ENCODE data around the gene GGT7.

Gene GGT7

GRCh38 chr20:34891166-34892062 lies 18.8 kb upstream of the GGT7 start:
- TF ChIP-seq, protein P1, sequence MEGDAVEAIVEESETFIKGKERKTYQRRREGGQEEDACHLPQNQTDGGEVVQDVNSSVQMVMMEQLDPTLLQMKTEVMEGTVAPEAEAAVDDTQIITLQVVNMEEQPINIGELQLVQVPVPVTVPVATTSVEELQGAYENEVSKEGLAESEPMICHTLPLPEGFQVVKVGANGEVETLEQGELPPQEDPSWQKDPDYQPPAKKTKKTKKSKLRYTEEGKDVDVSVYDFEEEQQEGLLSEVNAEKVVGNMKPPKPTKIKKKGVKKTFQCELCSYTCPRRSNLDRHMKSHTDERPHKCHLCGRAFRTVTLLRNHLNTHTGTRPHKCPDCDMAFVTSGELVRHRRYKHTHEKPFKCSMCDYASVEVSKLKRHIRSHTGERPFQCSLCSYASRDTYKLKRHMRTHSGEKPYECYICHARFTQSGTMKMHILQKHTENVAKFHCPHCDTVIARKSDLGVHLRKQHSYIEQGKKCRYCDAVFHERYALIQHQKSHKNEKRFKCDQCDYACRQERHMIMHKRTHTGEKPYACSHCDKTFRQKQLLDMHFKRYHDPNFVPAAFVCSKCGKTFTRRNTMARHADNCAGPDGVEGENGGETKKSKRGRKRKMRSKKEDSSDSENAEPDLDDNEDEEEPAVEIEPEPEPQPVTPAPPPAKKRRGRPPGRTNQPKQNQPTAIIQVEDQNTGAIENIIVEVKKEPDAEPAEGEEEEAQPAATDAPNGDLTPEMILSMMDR (conservative IDR thresholded peaks at IDR 0.05; ENCODE audit: low read length): no peak
- peak; percentile 74 for DNase-seq (ENCODE audit: low read depth)
- no peak overlapping the region for H3K4me3 ChIP-seq (ENCODE audit: low read length)

- no peak for DNase-seq (ENCODE audit: low read depth)
- no peak overlapping the region for H3K4me3 ChIP-seq (ENCODE audit: low read length)
- TF ChIP-seq, protein P1 (conservative IDR thresholded peaks at IDR 0.05; ENCODE audit: low read length): no peak
Measured at GRCh38 chr20:34888468-34888867, 15.8 kb upstream of the GGT7 start.

- TF ChIP-seq, protein P1 (conservative IDR thresholded peaks at IDR 0.05; ENCODE audit: low read length): no peak
- no peak for DNase-seq (ENCODE audit: low read depth)
- no peak overlapping the region for H3K4me3 ChIP-seq (ENCODE audit: low read length)
Measured at GRCh38 chr20:34887023-34887422, 14.4 kb upstream of the GGT7 start.

DNA sequence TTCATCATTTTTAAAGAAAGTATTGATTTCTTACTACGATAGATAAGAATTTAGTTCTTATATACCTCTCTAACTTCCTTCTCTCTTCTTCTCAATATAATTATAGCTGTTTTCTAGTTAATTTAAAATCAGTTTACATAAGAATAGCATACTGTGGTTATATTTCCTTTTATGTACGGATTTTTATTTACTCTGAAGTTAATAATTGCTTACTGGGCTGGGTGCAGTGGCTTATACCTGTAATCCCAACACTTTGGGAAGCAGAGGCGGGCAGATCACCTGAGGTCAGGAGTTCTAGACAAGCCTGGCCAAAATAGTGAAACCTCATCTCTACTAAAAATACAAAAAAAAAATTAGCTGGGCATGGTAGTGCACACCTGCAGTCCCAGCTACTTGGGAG lies 13.5 kb upstream of the GGT7 start:
- TF ChIP-seq, protein P1 (conservative IDR thresholded peaks at IDR 0.05; ENCODE audit: low read length): no peak
- H3K4me3 ChIP-seq (ENCODE audit: low read length): no peak overlapping the region
- DNase-seq (ENCODE audit: low read depth): no peak

DNA sequence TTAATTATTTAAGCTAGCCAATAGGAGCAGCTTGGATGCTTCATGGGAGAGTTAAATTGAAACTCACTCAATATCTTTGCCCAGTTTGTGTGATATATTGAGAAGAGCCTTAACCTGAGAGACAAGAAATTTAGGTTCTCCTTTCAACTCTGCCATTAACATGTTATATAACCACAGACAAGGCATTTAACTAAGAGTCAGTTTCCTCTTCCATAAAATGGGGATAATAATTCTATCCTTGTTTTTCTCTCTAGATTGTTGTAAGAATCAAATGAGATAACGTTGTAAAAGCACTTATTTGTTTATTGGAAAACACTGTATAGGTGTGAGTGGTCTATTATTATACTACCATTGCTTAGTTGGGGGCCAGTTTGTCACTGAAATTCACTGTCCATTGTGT lies 11.6 kb upstream of the GGT7 start:
- TF ChIP-seq, protein P1 (conservative IDR thresholded peaks at IDR 0.05; ENCODE audit: low read length): no peak
- no peak overlapping the region for H3K4me3 ChIP-seq (ENCODE audit: low read length)
- DNase-seq (ENCODE audit: low read depth): no peak

DNA sequence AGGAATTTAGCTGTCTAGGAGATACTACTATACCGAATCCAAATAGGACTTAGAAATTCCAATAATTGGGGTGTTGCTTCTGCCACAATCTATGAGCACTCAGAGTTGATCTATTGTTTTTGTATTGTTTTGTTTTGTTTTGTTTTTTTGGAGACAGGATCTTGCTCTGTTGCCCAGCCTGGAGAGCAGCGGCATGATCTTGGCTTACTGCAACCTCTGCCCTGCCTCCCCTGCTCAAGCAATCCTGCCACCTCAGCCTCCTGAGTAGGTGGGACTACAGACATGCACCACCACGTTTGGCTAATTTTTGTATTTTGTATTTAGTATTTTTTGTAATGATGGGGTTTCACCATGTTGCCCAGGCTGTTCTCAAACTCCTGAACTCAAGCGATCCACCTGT lies 11.2 kb upstream of the GGT7 start:
- no peak for DNase-seq (ENCODE audit: low read depth)
- TF ChIP-seq, protein P1 (conservative IDR thresholded peaks at IDR 0.05; ENCODE audit: low read length): no peak
- no peak overlapping the region for H3K4me3 ChIP-seq (ENCODE audit: low read length)

DNA sequence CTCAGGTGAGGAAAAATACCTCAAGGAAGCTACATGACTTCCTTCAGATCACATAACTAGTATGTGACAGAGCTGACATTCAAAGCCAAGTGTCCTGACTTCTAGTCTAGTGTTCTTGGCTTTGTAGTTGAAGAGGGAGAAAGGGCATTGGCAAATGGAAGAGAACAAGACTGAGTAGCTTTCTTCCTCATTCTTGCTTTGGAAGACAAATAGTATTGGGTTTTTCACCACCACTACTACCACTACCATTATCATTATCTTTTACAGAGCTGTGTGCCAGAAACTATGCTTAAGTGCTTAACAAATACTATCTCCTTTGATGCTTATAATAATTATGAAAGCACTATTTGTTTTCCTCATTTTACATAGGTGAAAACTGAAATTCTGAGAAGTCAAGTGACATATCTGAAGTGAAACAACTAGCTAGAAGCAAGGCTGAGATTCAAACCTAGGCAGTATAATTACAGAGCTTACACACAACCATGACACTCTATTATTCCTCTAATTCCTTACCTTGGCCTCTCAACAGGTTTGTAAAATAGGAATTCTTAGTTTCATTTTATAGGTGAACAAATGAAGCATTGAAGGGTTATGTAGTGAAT lies 10.5 kb upstream of the GGT7 start:
- H3K4me3 ChIP-seq (ENCODE audit: low read length): no peak overlapping the region
- TF ChIP-seq, protein P1 (conservative IDR thresholded peaks at IDR 0.05; ENCODE audit: low read length): no peak
- DNase-seq (ENCODE audit: low read depth): no peak

Data from AG10803 (cell line).